Retina (tissue), 1 donor: ENCODE results near the gene SYNC.
"Not testable (repeated sequence)": the region's sequence is repeated elsewhere in the genome, so short reads cannot be mapped to it uniquely, and the experiment has no call there.

Source experiments
- DNase-seq: peaks from one replicate; pipeline ENCODE4 v3.0.0-alpha.2; 2016

The SYNC gene

GRCh38 chr1:32724678-32725614 lies 22.4 kb upstream of the SYNC start:
- no peak for DNase-seq

- no peak for DNase-seq
Observed at GRCh38 chr1:32719681-32720275, 17.2 kb upstream of the SYNC start.

- DNase-seq, result no peak
Observed at GRCh38 chr1:32718527-32718926, 16.0 kb upstream of the SYNC start.

GRCh38 chr1:32718036-32718435 lies 15.5 kb upstream of the SYNC start:
- no peak for DNase-seq

- no peak for DNase-seq
Observed at GRCh38 chr1:32717503-32717902, 14.9 kb upstream of the SYNC start.

- DNase-seq, result peak; percentile 31
Observed at GRCh38 chr1:32716312-32717148, 14.0 kb upstream of the SYNC start.

- DNase-seq, result no peak
Observed at GRCh38 chr1:32715901-32716311, 13.3 kb upstream of the SYNC start.

- DNase-seq, result no peak
Observed at GRCh38 chr1:32714277-32714676, 11.7 kb upstream of the SYNC start.

GRCh38 chr1:32713081-32713480 lies 10.5 kb upstream of the SYNC start:
- no peak for DNase-seq

- not testable (repeated sequence) for DNase-seq
Observed at GRCh38 chr1:32711221-32711620, 8.7 kb upstream of the SYNC start.

- DNase-seq, result no peak
Observed at GRCh38 chr1:32709476-32709875, 6.9 kb upstream of the SYNC start.

- DNase-seq, result no peak
Observed at GRCh38 chr1:32709075-32709474, 6.5 kb upstream of the SYNC start.

- no peak for DNase-seq
Observed at GRCh38 chr1:32706491-32706890, 3.9 kb upstream of the SYNC start.

GRCh38 chr1:32705516-32705915 lies 2.9 kb upstream of the SYNC start:
- DNase-seq, result no peak

GRCh38 chr1:32703479-32704291 lies 1.1 kb upstream of the SYNC start:
- peak; percentile 32 for DNase-seq

- DNase-seq, result peak; percentile 66
Observed at GRCh38 chr1:32701951-32702598, 495 bp downstream of the SYNC start.

GRCh38 chr1:32701421-32701911 lies 1.1 kb downstream of the SYNC start:
- no peak for DNase-seq

GRCh38 chr1:32696996-32697395 lies 5.6 kb downstream of the SYNC start:
- not testable (repeated sequence) for DNase-seq

GRCh38 chr1:32696041-32696440 lies 6.5 kb downstream of the SYNC start:
- DNase-seq, result no peak

GRCh38 chr1:32695098-32695904 lies 7.3 kb downstream of the SYNC start:
- DNase-seq, result no peak
